Measurements from ENCODE around the gene CELSR2.
"Not testable (repeated sequence)": the region's sequence is repeated elsewhere in the genome, so short reads cannot be mapped to it uniquely, and the experiment has no call there.

CELSR2 gene

DNA sequence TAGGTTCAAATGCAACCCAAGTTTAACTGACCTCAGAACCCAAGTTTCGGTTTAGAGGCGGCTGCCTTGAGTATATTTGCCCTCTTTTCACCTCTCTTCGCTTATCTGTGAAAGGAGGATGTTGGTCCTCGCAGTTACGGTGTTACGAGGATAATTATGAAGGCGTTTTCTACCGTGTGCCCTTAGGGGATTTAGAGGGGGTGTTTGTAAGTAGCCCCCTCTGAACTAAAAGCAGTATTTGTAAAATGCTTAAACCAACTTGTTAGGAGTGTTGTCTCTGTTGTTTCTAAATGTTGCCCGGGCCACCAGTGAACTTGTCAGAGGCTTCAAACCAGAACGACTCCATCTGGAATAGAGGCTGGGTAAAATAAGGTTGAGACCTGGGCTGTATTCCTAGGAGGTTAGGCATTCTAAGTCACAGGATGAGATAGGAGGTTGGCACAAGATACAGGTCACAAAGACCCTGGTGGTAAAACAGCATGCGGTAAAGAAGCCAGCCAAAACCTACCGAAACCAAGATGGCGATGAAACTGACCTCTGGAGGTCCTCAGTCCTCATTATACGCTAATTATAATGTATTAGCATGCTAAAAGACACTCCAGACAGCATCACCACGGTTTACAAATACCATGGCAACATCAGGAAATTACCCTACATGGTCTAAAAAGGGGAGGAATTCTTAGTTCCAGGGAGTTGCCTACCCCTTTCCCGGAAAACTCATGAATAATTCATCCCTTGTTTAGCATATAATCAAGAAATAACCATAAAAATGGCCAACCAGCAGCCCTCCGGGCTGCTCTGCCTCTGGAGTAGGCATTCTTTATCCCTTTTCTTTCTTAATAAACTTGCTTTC is 34.6 kb downstream of the CELSR2 start:
- no peak for TF ChIP-seq JUND (IDR thresholded peaks at IDR 0.05; ENCODE audit: low read depth)
- no peak for DNase-seq (ENCODE audit: low read depth in 1 of 2, low spot score in 1 of 2)
- in situ Hi-C loops (cut with HindIII; ENCODE audit: low pct_unique_long_range_greater_than_20kb, low sequenced_read_pairs), result no loop called here

DNA sequence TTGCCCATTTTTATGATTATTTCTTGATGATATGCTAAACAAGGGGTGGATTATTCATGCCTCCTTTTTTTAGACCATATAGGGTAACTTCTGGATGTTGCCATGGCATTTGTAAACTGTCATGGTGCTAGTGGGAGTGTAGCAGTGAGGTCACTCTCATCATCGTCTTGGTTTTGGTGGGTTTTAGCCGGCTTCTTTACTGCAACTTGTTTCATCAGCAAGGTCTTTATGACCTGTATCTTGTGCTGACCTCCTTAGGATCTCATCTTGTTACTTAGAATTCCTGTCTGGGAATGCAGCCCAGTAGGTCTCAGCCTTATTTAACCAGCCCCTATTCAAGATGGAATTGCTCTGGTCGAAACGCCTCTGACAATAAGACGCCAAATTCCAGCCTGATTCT is 37.4 kb downstream of the CELSR2 start:
- in situ Hi-C loops (cut with HindIII; ENCODE audit: low pct_unique_long_range_greater_than_20kb, low sequenced_read_pairs); DNase-seq (ENCODE audit: low read depth in 1 of 2, low spot score in 1 of 2): not testable (repeated sequence)

DNA sequence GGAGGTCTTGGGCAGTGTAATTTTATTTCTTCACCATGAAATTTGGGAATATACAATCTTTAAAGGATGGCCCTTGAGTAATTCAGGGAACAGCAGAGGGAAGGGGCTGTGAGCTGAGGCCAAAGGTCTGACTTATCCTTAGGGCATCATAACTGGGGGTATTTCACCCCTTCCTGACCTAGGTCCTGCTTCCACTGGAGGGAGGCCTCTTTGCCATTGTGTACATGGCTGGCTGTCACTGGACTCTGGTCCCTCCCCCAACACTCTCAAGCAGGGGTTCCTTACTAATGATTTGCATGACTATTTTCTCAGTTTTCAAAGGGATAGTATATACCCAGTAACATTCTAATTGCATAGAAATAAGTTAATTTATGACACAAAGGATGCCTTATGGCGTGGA is 40.8 kb downstream of the CELSR2 start:
- no peak for DNase-seq (ENCODE audit: low read depth in 1 of 2, low spot score in 1 of 2)
- in situ Hi-C loops (cut with HindIII; ENCODE audit: low pct_unique_long_range_greater_than_20kb, low sequenced_read_pairs), result no loop called here
- no peak for TF ChIP-seq JUND (IDR thresholded peaks at IDR 0.05; ENCODE audit: low read depth)

DNA sequence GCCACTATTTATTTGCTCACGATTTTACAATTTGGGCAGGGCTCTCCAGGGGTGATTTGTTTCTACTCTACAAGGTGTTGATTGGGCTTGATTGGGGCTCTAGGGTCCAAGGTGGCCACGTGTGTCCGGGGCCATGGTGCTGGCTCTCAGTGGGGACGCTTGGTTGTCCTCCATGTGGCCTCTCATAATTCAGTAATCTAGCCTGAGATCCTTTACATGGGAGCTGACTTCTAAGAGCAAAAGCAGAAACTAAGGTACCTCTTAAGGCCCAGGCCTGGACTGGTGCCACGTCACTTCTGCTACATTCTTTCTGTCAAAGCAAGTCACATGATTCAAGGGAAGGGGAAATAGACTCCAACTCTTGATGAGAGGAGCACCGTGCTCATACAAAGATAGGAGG is 41.7 kb downstream of the CELSR2 start:
- in situ Hi-C loops (cut with HindIII; ENCODE audit: low pct_unique_long_range_greater_than_20kb, low sequenced_read_pairs), result no loop called here
- DNase-seq (ENCODE audit: low read depth in 1 of 2, low spot score in 1 of 2), result no peak

DNA sequence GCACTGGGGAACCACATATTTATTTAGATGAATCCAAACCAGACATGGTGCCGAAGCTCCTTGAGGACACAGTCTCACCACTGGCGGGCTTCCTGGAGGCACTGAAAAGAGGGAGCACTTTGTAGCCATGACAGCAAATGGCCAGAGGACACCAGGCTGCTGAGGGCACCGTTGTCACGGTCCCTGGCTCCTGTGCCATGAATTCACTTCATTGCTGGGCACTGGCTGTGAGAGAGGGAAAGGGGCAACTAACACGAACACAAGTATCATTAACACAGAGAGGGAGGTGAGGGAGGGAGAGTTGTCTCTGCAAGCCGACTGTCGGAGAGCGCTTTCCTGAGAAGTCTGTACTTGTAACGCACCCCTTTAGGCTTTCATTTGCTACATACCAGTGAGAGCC is 43.0 kb downstream of the CELSR2 start:
- no peak for DNase-seq (ENCODE audit: low read depth in 1 of 2, low spot score in 1 of 2)
- TF ChIP-seq JUND (IDR thresholded peaks at IDR 0.05; ENCODE audit: low read depth), result no peak
- in situ Hi-C loops (cut with HindIII; ENCODE audit: low pct_unique_long_range_greater_than_20kb, low sequenced_read_pairs), result no loop called here

More for the DNA sequence above, 41.7 kb downstream of the CELSR2 start:
- TF ChIP-seq JUND (IDR thresholded peaks at IDR 0.05; ENCODE audit: low read depth), result no peak

DNA sequence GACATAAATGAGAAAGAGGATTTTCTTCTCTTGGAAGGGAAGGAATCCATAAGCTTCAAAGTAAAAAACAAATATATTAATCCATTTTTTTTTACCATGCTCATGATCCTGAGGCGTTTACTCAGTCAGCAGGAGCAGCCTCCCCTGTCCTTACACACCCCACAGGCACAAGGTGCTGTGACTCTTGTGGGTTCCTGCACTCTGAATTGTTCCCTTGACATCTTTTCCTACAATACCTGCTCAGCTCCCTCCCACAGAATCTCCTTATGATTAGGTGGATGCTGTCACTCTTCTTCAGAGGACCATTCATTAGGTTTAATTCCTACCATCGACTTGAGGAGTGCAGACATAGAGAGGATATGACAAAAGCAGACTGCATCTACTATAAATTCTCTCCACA is 43.7 kb downstream of the CELSR2 start:
- in situ Hi-C loops (cut with HindIII; ENCODE audit: low pct_unique_long_range_greater_than_20kb, low sequenced_read_pairs), result no loop called here
- no peak for DNase-seq (ENCODE audit: low read depth in 1 of 2, low spot score in 1 of 2)
- TF ChIP-seq JUND (IDR thresholded peaks at IDR 0.05; ENCODE audit: low read depth), result no peak

DNA sequence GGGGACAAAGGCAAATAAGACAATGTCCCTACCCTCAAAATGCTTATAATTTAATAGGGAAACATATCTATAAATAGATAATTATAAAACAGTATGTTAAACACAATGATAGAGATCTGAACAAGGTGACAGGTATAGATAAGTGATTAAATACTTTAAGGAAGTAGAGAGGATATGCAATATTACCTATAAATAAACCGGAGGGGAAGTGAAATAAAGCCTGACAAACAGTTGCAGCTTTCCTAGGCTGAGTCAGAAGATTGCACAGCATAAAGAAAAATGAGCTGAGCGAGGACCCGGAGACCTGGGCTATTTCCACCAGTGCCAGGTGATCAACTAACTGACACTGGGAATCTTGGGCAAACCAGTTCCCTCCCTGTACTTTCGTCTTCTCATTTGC is 45.1 kb downstream of the CELSR2 start:
- in situ Hi-C loops (cut with HindIII; ENCODE audit: low pct_unique_long_range_greater_than_20kb, low sequenced_read_pairs), result no loop called here
- TF ChIP-seq JUND (IDR thresholded peaks at IDR 0.05; ENCODE audit: low read depth), result no peak
- DNase-seq (ENCODE audit: low read depth in 1 of 2, low spot score in 1 of 2), result no peak

DNA sequence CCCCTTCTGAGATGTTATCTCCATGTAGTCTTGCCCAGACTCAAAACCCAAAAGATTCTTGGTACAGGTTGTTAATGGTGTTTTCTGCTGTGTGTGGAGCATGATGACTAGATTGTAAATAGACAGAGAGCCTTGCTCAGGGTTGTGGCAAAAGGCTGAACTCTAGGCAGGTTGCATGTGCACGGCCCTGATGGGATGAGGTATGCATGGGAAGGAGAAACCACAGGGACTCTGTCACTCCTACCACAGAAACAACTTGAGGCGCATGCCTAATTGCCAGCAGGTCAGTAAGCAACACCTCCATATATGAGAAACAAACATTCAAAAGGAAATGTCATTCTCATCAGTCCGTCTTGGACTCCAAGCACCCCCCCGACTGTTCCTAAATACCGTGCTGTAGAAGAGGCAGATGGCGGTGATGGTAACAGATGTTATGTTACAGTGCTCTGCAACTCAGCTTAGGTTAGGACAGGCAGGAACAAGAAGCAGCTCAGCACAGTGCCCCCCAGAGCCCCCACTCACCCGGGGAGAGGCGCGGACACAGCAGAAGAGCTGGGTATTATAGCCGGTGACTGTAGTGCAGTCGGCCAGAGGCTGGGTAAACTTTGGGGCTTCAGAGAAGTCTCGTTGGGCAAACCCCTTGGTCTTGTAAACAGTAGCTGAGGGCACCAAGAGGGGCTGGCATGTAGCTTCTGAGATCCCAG is 46.5 kb downstream of the CELSR2 start:
- no peak for TF ChIP-seq JUND (IDR thresholded peaks at IDR 0.05; ENCODE audit: low read depth)
- in situ Hi-C loops (cut with HindIII; ENCODE audit: low pct_unique_long_range_greater_than_20kb, low sequenced_read_pairs), result no loop called here
- no peak for DNase-seq (ENCODE audit: low read depth in 1 of 2, low spot score in 1 of 2)

DNA sequence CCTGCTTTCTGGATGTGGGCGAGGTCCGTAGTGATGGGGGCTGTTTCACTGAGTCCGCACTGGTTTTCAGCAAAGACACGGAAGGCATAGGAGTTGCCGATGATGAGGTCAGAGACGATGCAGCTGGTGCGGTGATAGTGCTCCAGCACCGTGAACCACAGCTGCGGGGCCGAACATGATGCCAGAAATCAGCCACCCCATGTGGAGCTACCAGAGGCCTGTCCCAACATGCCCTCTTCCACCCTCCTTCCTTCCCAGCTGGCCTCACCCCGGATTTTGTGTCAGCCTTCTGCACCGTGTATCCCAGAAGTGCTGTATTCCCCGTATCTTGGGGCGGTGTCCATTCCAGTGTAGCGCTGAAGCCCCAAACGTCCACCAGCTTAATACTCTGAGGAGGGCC is 47.4 kb downstream of the CELSR2 start:
- no peak for DNase-seq (ENCODE audit: low read depth in 1 of 2, low spot score in 1 of 2)
- in situ Hi-C loops (cut with HindIII; ENCODE audit: low pct_unique_long_range_greater_than_20kb, low sequenced_read_pairs), result no loop called here
- TF ChIP-seq JUND (IDR thresholded peaks at IDR 0.05; ENCODE audit: low read depth), result no peak

DNA sequence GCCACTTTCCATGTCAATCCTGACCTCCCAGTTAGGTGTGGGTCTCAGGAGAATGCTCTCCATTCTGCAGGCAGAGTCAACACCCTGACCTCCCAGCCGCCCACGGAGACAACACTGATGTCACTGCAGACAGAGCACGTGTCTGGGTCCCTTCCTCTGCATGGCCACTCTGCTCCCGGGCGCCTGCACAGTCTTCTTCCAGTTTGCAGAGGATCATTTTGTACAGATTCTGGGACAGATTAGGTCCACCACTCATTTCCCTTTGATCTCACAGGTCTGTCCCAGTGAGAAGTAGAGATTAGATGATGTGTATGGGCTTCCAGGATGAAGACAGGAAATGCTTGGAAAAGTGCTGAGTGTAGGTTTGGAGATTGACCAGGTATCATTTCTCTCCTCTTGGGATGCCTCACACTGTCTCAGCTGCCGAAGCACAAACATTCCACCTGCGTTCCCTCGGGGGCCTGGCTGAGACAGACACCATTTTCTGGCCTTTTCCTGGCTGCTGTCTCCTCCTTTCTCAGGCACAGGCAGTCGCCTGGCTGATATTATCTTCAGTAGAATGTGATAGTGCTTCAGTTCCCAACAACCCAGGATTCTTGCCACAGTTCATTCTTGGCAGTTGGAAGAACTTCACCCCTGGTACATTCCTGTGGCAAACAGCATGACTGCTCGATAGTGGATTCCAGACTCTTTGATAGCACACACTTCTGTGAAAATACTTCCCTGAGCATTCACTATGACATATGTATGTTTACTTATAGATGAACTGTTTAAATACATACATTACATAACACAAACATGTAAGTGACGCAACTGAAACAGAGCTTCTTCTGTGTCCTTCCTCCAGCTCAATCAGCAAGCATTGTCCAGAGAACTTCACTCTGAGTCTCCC is 49.6 kb downstream of the CELSR2 start:
- DNase-seq (ENCODE audit: low read depth in 1 of 2, low spot score in 1 of 2), result peak in 1 of 2 experiments; percentile 42
- in situ Hi-C loops (cut with HindIII; ENCODE audit: low pct_unique_long_range_greater_than_20kb, low sequenced_read_pairs), result no loop called here
- TF ChIP-seq JUND (IDR thresholded peaks at IDR 0.05; ENCODE audit: low read depth), result no peak

DNA sequence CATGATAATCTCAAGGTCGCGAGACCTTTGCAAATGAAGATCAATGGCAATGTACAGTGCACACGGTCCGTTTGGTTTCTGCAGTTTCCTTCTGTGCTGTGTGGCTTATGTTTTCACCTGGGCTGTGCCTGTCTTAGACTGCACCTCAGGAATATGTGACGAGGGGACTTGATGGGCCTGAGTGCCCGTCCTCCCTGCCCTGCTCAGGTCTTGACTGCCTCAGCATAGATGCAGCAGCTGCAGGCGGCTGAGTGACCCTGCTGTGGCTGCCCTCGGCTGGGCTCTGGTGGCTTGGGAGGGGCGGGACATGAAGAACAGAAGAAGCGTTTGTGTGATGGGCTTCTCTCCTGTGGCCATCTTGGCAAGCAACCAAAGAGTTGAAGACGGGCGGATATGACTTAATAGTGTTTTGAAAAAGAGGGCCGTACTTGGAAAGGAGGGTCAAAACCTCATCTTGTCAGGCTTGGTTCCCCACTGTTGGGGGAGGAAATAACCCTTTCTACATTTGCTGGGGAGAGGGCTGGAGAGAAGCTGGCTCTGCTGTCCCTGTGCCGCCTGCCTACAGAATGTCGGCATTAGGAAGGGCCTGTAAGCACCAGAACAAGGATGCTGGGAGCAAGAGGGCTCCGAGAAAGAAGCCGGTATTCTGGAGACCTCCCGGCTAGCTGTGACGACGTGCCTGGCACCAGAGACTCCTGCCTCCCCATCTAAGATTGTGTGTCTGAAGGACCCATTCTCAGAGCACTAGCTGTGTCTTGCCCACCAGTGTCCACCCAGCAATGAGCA is 50.4 kb downstream of the CELSR2 start:
- no peak for DNase-seq (ENCODE audit: low read depth in 1 of 2, low spot score in 1 of 2)
- no peak for TF ChIP-seq JUND (IDR thresholded peaks at IDR 0.05; ENCODE audit: low read depth)
- in situ Hi-C loops (cut with HindIII; ENCODE audit: low pct_unique_long_range_greater_than_20kb, low sequenced_read_pairs), result no loop called here

DNA sequence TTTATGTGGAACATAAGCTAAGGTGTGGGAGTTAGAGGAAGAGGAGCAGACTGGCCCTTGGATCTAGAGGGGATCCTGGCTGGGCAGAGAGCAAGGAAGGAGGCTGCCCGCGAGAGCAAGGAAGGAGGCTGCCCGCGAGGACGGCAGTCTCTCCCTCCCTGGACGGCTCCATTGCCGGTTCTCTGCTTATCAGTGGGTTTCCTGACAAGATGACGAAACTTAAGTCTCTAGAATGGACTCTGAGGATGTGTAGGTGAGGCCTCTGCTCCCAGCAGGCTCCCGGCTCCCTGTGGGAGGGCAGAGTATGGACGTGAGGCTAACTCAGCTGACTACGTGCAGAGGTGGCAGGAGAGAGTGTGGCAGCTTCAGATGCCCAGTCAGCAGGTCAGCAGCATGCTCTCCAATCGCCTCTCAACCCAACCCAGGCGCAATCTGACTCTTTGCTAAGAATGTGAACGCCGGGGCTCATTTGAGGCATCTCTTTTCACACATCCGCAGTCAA is 51.4 kb downstream of the CELSR2 start:
- no peak for TF ChIP-seq JUND (IDR thresholded peaks at IDR 0.05; ENCODE audit: low read depth)
- in situ Hi-C loops (cut with HindIII; ENCODE audit: low pct_unique_long_range_greater_than_20kb, low sequenced_read_pairs), result no loop called here
- no peak for DNase-seq (ENCODE audit: low read depth in 1 of 2, low spot score in 1 of 2)

All from T47D (cell line).